ENCODE measurements around the gene SEL1L2.

The SEL1L2 gene

GRCh38 chr20:13863244-13863643, 127.2 kb downstream of the SEL1L2 start:
- no peak for DNase-seq

- no peak for DNase-seq
Observed at GRCh38 chr20:13862245-13862644, 128.2 kb downstream of the SEL1L2 start.

- no peak for DNase-seq
Observed at GRCh38 chr20:13858871-13859270, 131.5 kb downstream of the SEL1L2 start.

- peak; percentile 7 for DNase-seq
Observed at GRCh38 chr20:13858439-13858838, 132.0 kb downstream of the SEL1L2 start.

GRCh38 chr20:13857961-13858360, 132.5 kb downstream of the SEL1L2 start:
- no peak for DNase-seq

GRCh38 chr20:13857304-13857703, 133.1 kb downstream of the SEL1L2 start:
- no peak for DNase-seq

GRCh38 chr20:13856354-13856753, 134.1 kb downstream of the SEL1L2 start:
- DNase-seq = no peak

GRCh38 chr20:13855613-13856012, 134.8 kb downstream of the SEL1L2 start:
- DNase-seq = no peak

- DNase-seq = peak; percentile 58
Observed at GRCh38 chr20:13852306-13852705, 138.1 kb downstream of the SEL1L2 start.

- no peak for DNase-seq
Observed at GRCh38 chr20:13851279-13851678, 139.1 kb downstream of the SEL1L2 start.

GRCh38 chr20:13844296-13844695, 146.1 kb downstream of the SEL1L2 start:
- no peak for DNase-seq

GRCh38 chr20:13841206-13841605, 149.2 kb downstream of the SEL1L2 start:
- DNase-seq = no peak

GRCh38 chr20:13840093-13840465, 150.3 kb downstream of the SEL1L2 start:
- no peak for DNase-seq

- DNase-seq = peak; percentile 95
Observed at GRCh38 chr20:13839421-13840092, 150.9 kb downstream of the SEL1L2 start.

- no peak for DNase-seq
Observed at GRCh38 chr20:13838664-13839063, 151.8 kb downstream of the SEL1L2 start.

GRCh38 chr20:13831476-13831875, 158.9 kb downstream of the SEL1L2 start:
- DNase-seq = peak; percentile 14

GRCh38 chr20:13825465-13825864, 164.9 kb downstream of the SEL1L2 start:
- no peak for DNase-seq

- DNase-seq = no peak
Observed at GRCh38 chr20:13824459-13824858, 166.0 kb downstream of the SEL1L2 start.

GRCh38 chr20:13822459-13822858, 168.0 kb downstream of the SEL1L2 start:
- no peak for DNase-seq

- peak; percentile 58 for DNase-seq
Observed at GRCh38 chr20:13821876-13822275, 168.5 kb downstream of the SEL1L2 start.

GRCh38 chr20:13819885-13820645, 170.3 kb downstream of the SEL1L2 start:
- DNase-seq = peak; percentile 51

GRCh38 chr20:13817342-13817741, 173.1 kb downstream of the SEL1L2 start:
- DNase-seq = no peak

GRCh38 chr20:13816757-13817156, 173.7 kb downstream of the SEL1L2 start:
- no peak for DNase-seq

- no peak for DNase-seq
Observed at GRCh38 chr20:13814672-13815071, 175.7 kb downstream of the SEL1L2 start.

Measured in fibroblast of skin of abdomen (primary cell).